NCI-H2171 treated with DMSO at 0.1 percent for 48 hours (cell line): Measurements from ENCODE around the gene EIF3D.

Experiments used
- DNase-seq: peaks from one replicate; lab custom pipeline; 2025; lab: John Stamatoyannopoulos, UW

The EIF3D gene, protein sequence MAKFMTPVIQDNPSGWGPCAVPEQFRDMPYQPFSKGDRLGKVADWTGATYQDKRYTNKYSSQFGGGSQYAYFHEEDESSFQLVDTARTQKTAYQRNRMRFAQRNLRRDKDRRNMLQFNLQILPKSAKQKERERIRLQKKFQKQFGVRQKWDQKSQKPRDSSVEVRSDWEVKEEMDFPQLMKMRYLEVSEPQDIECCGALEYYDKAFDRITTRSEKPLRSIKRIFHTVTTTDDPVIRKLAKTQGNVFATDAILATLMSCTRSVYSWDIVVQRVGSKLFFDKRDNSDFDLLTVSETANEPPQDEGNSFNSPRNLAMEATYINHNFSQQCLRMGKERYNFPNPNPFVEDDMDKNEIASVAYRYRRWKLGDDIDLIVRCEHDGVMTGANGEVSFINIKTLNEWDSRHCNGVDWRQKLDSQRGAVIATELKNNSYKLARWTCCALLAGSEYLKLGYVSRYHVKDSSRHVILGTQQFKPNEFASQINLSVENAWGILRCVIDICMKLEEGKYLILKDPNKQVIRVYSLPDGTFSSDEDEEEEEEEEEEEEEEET

GRCh38 chr22:36528795-36529751 lies at the start of gene EIF3D:
TSS of gene EIF3D (minus strand) at chr22:36529166. CDS start at chr22:36526121, 3,045 bp downstream.
- DNase-seq: peak; percentile 99

DNA sequence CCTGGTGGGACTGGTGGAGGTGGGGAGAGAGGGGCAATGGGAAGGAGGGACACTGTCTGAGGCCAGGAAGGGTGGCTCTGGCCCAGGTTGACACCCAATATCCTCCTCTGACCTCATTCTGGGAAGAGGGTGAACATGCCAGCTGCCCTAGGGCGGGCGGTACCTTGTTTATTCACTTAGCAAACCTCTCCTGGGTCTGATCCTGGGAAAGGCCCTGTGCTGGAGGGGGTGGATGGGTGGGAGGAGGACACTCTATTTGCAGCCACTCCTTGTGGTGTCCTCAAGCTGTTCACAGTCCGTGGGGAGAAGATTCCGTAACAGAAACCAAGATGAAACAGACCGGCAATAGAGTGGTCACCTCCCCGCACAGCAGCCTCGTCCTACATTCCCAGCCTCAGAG lies 49.7 kb upstream of the EIF3D start:
- no peak for DNase-seq

GRCh38 chr22:36577019-36577418 lies 48.1 kb upstream of the EIF3D start:
- DNase-seq: no peak

DNA sequence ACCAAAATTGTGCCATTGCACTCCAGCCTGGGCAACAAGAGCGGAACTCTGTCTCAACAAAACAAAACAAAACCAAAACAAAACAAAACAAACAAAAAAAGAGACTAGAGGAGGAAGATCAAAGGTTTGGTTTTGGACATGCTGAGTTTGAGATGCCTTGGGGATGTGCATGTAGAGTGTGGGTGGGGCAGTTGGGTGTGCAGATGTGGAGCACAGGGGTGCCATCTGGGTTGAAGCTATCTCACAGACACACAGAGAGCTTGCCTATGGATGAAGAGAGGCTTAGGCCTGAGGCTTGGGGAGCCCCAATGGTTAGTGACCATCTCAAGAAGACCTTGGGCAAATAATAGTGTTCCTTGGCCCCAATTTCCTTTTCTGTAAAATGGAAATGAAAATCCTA lies 45.8 kb upstream of the EIF3D start:
- DNase-seq: no peak

DNA sequence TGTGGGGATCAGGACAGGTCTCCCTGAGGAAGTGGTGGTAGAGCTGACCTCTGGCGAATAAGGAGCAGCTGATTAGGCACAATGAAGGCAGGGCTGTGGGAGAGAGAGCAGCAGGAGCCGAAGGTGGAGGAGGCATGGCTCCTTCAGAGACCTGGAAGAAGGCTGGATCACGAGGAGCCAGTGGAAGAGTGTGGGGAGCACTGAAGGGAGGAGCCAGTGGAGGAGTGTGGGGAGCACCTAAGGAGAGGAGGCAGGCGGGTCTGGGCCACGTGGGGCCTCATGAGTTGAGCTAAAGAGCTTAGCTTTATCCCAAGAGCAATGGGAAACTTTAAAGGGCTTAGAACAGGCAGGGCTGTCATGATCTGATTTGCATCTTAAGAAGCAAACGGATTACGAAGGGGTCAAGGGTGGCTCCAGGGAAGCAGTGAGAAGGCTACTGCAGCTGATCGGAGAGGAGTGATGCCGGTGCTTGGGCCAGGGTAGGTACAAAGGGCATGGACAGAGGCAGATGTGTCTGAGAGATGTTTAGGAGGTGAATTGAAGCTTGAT lies 44.9 kb upstream of the EIF3D start:
- no peak for DNase-seq

DNA sequence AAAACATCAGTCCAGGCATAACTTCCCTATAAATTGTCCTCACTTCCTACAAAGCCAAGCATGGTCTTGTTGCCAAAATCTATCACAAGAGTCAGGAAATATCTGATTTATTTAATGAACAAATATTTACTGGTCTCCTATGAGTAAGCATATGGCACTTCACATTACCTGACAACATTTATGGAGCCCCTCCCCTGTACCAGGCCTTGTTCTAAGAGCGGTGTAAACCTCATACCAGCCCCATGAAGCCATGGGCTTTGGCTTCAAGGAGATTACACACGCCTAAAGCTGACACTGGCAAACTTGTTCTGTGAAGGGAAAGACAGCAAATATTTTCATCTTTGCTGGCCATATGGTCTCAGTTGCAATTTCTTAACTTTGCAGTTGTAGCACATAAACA lies 43.0 kb upstream of the EIF3D start:
- no peak for DNase-seq

GRCh38 chr22:36569999-36570398 lies 41.0 kb upstream of the EIF3D start:
- DNase-seq: no peak

GRCh38 chr22:36568846-36569245 lies 39.9 kb upstream of the EIF3D start:
- no peak for DNase-seq

DNA sequence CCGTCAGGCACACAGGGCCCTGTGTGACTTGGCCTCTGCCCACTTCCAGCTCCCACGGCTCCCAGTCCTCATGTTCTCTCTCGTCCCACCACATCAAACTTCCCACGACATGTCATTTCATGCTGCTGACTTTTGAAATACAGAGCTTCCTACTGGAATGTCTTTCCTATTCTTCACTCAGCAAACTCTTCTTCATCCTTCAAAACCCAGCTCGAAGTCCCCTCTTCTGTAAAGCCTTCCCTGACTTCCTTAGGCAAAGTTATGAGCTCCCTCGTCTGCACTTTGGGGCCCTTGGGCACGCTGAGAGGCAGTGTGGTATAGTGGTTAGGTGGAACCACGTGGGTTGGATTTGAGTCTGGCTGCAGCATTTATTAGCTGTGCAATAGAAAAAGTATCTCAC lies 37.8 kb upstream of the EIF3D start:
- no peak for DNase-seq

DNA sequence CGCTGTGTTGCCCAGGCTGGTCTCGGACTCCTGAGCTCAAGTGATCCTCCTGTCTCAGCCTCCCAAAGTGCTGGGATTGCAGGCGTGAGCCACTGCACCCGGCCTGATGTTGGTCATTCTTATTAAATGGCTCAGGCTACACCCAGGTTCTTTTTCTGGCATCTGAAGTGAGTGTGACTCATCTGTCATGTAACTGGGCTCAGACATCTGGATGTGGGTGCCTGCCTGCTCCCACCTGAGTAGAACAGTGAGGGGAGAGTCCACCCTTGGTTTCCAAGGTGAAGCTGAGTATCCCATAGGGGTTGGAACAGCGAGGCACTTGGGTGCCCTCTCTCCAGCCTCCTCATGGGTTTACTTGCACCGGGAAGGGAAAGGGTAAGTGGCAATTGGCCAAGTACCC lies 36.7 kb upstream of the EIF3D start:
- DNase-seq: no peak

- no peak for DNase-seq
These were observed 36.2 kb upstream of the EIF3D start for GRCh38 chr22:36565159-36565507.

- DNase-seq: no peak
These were observed 35.6 kb upstream of the EIF3D start for GRCh38 chr22:36564422-36565158.

DNA sequence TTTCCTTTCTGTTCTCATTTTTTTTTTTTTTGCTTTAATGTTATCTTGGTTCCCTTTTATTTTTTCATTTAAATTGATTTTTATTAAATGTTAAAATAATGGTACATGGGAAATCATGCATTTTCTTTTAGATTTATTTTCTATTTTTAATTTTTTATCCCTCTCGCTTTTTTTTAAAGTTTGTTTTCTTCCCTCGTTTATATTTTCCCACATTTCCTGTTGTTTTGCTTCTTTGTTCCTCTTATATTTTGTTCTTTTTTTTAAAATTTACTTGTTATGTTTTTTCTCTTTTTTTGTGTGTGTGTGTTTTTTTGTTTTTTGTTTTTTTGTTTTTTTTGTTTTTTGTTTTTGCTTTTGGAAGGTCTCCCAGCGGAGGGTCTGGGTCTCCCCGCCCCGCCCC lies 34.9 kb upstream of the EIF3D start:
- no peak for DNase-seq

DNA sequence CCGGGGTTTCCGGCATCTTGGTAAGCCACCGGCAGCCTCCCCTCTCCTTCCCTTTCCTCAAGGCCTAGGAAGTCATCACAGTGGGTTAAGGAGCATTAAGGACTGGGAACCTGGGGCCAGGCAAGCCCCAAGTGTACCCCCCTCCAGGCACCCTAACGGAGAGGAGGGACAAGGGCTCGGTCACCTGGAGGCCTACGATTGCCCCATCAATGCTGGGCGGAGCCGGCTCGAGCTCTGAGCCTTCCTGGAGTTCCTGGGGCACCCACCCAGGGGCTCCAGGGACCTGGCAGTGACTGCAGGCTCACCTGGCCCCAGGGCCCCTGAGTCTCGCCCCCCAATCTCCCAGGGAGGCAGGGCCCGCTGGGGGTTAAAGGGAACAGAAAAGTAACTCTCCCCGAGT lies 34.5 kb upstream of the EIF3D start:
- no peak for DNase-seq

GRCh38 chr22:36563001-36563400 lies 34.0 kb upstream of the EIF3D start:
- DNase-seq: no peak

DNA sequence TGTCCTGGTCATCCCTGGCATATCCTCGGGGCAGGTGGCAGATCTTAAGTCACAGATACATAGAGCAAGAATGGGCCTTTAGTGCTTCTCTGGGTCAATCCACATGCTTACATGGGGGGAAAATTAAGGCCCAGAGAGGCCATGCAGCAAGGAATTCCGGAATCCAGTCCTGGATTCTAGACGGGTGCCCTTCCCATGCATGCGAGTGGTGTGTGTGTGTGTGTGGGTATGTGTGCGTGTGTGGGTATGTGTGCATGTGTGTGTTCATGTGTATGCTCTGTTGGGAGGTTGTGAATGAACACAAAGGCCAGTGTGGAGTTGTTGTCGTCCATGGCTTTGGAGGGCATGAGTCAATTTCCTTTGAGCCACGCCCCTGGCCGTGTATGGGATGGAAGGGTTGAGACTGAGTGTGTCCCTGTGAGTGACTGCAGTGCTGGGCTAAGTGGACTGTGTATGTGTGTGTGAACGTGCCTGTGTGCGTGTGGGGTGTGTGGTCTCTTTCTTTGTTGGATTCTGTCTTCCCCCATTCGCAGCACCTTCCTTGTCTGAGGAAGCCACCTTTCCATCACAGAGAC lies 33.4 kb upstream of the EIF3D start:
- no peak for DNase-seq

- DNase-seq: no peak
These were observed 32.4 kb upstream of the EIF3D start for GRCh38 chr22:36561291-36561811.

DNA sequence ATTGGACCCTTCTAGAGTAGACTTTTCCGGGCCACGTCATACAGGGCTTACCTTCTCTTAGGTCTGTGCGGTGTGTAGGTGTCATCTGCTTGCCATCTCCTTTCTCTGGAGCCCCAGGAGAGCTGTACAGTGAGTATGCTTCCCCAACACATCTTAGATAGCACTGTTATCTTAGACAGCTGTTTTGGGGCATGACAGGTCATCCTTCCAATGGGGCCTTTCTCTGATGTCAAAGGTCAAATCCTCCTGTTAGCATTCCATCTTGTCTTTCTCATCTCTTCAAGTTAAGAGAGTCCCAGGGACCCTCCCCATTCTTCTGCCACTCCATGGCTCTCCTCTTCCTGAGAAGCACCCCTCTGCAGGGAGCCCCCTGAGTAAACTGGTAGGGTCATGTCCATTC lies 31.0 kb upstream of the EIF3D start:
- no peak for DNase-seq

DNA sequence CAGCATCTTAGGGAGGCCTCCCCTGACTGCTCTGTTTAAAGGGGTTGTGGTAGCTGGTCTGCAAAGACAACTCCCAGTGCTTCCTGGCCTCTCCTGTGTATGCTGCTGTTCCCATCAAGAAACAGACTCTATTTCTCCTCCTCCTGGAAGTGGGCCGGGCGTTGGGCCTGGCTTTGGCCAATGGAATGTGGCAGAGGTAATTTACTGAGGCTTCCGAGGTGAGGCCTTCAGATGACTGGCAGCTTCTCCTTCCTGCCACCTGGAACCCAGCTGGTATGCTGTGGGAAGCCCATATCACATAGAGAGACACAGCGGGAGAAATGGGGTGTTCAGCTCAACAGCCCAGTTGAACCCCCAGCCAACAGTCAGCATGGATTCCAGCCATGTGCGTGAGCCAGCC lies 25.1 kb upstream of the EIF3D start:
- peak; percentile 36 for DNase-seq

DNA sequence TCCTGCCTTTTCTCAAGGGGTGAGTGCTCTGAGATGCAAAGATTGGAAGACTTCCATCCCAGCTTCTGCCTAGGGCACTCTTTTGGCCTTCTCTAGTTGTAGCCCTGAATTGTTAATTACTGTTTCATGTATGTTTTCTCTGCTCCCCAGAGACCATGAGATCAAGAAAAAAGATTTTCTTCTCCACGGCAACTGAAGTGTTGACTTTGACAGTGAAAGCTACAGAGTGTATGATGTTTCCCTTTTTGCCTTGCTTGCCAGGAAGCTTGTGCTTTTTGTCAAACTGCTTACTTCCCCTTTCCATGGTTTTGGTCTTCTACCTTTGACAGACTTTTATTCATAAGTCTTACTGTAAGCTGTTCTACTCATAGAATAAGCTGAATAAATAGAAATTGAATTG lies 23.3 kb upstream of the EIF3D start:
- peak; percentile 48 for DNase-seq
